NCI-H748 (cell line): ENCODE data around the gene JAG2.
A peak's percentile ranks its signal among the peaks of the same experiment; 100 is the strongest.

Source experiments
- DNase-seq: peaks from one replicate; lab custom pipeline; 2025; ENCODE audit not compliant: unreplicated experiment; lab: John Stamatoyannopoulos, UW

JAG2 gene

GRCh38 chr14:105168496-105168978 lies at the start of gene JAG2:
Gene JAG2 (minus strand): TSS chr14:105168776. CDS start chr14:105168420, 356 bp downstream.
- DNase-seq, result peak; percentile 82

GRCh38 chr14:105217774-105218173 lies 49.2 kb upstream of the JAG2 start:
- DNase-seq, result no peak

- no peak for DNase-seq
Measured at GRCh38 chr14:105216490-105217247, 48.1 kb upstream of the JAG2 start.

GRCh38 chr14:105215602-105216001 lies 47.0 kb upstream of the JAG2 start:
- DNase-seq, result no peak

GRCh38 chr14:105214324-105214915 lies 45.8 kb upstream of the JAG2 start:
- no peak for DNase-seq

GRCh38 chr14:105213361-105213760 lies 44.8 kb upstream of the JAG2 start:
- DNase-seq, result no peak

- DNase-seq, result no peak
Measured at GRCh38 chr14:105212541-105213300, 44.1 kb upstream of the JAG2 start.

GRCh38 chr14:105211758-105212089 lies 43.1 kb upstream of the JAG2 start:
- no peak for DNase-seq

GRCh38 chr14:105211086-105211757 lies 42.6 kb upstream of the JAG2 start:
- no peak for DNase-seq

- no peak for DNase-seq
Measured at GRCh38 chr14:105210266-105211025, 41.9 kb upstream of the JAG2 start.

GRCh38 chr14:105209646-105210045 lies 41.1 kb upstream of the JAG2 start:
- no peak for DNase-seq

GRCh38 chr14:105209091-105209490 lies 40.5 kb upstream of the JAG2 start:
- DNase-seq, result no peak

- DNase-seq, result no peak
Measured at GRCh38 chr14:105208738-105209075, 40.1 kb upstream of the JAG2 start.

- DNase-seq, result no peak
Measured at GRCh38 chr14:105207996-105208737, 39.6 kb upstream of the JAG2 start.

- no peak for DNase-seq
Measured at GRCh38 chr14:105207460-105207901, 38.9 kb upstream of the JAG2 start.

- DNase-seq, result no peak
Measured at GRCh38 chr14:105206873-105207272, 38.3 kb upstream of the JAG2 start.

GRCh38 chr14:105205673-105206208 lies 37.2 kb upstream of the JAG2 start:
- no peak for DNase-seq

GRCh38 chr14:105204931-105205672 lies 36.5 kb upstream of the JAG2 start:
- no peak for DNase-seq
